Activated naive CD4-positive, alpha-beta T cell (primary cell): ENCODE results near the gene PCYT1A.
"Not testable (repeated sequence)": the region's sequence is repeated elsewhere in the genome, so short reads cannot be mapped to it uniquely, and the experiment has no call there.

Experiments
- DNase-seq, 4 experiments: peaks; one replicate each; lab custom pipeline; 2025; lab: John Stamatoyannopoulos, UW

Gene PCYT1A

DNA sequence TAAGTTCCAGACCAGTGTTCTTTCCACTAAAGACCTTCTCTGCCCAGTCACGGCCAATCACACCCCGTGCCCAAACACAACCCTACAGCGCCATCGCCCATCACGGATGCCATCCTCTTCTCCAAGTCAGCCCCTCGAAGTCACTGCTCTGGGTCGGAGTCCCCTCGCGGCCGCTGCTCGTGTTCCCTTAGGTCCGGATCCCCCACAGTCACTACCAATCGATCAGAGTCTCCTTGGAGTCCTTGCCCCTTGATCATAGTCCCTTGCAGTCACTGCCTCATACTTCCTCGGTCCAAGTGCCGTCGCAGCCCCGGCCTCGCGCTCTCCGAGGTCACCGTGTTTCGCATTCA lies 461 bp downstream of the PCYT1A start:
- DNase-seq, result no peak

DNA sequence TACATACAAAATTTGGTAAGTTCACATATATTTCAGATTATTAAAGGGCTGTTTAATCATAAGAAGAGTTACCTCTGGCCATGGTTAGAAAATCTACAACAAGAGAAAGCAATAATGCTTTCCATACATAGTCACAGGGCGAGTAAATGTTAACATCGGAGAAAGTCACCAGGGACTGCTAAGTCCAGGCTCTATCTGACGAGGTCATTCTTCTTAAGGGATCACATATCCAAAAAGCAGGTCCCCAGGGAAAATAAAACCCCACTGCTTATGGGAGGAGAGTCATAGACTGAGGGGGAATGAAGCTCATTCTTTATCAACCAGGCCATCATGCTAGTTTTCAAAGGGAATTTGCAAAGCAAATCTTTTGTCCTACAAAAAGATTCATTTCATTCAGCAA lies 3.1 kb downstream of the PCYT1A start:
- no peak for DNase-seq

DNA sequence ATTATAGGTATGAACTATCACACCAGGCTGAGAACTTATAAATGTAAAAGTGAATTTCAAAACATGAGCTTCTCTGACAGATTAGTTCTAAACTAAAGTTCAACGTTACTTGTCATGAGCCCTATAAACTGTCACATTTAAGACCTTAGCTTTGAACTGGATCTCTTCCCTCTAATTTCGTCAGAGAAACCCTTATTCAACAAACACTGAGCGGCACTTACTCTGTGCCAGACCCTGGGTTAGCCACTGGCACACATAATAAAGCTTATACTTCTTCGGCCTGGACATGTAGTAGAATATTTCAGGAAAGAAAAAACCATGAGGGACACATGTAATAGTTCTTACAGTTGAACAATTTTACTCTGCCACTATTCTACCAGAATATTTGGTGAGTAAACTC lies 5.6 kb downstream of the PCYT1A start:
- DNase-seq, result no peak

DNA sequence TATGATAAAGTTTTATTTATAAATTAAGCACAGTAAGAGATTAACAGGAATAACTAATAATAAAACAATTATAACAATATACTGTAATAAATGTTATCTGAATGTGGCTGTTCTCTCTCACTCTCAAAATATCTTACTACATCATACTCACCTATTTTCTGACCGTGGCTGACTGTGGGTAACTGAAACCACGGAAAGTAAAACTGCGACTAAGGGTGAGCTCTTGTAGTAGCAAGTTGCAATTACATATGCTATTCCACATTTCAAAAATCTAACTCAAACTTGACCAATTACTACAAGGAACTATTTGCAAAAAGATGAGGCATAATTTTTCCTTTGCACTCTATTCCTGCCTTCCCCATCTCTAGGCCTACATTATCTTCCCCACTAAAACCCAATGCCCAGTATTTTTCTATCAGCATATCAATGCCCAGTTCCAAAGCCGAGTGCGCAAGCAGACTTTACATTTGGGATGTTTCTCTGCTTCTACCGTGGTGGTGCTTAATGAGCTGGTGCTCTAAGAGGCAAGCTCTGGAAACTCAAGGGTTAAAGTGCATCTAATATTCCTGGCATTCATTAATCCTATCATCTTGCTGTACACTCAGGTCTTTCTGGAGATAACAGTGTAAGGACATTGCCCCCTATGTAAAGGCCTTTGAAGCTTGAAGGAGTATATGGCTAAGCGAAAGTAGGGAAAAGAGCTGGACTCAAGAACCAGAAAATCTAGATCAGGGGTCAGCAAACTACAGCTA lies 6.7 kb downstream of the PCYT1A start:
- no peak for DNase-seq

DNA sequence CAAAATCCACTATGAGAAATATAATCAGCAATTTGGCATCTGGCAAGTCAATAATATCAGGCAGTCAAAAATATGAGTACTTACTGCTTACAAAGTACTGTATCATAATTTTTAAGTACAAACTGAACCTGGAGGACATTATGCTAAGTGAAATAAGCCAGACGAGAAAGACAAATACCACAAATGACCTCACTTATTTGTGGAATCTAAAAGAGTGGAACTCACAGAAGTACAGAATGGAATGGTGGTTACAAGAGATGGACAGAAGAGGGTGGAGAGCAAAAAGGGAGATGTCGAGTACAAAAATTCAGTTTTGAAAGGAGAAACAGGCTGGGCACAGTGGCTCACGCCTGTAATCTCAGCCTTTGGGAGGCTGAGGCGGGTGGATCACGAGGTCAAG lies 12.4 kb downstream of the PCYT1A start:
- no peak for DNase-seq

DNA sequence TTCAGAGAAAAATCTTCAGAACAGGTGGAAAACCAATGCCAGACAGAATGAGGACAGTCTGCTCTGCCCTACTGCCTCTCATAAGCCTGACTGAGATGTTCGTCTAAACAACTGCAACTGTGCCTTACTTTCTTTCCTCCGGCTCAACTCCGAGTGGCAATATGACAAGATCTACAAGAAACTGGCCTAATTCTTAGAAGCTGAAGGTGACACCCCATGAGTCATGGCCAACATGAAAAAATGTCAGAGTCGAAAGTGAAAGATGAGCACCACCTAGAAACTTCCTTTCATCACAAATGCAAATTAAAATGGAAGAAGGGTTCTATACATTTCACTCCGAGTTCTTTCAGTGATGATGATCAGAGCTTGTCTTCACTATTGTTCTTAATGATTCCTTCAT lies 12.9 kb downstream of the PCYT1A start:
- DNase-seq, result peak in 2 of 4 experiments; percentile 3 to 10

DNA sequence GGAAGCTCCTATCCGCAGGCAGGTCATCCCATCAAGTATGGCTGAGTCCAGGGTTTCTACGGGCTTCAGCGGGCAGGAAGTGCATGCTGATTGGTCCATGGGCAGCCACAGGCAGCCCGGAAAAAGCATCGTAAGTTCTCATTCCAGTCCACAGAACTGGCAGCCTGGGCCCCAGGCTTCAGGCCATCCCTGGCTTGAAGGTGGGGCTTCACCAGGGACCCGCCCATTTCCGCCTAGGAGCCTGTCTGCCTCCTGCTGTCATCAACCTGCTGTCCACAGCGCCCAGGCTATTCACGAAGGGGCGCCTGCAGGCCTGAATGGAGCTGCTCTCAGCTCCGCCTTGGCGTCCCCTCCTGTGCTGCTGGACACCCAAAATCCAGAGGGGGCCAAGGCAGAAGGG lies 13.9 kb downstream of the PCYT1A start:
- DNase-seq, result no peak

DNA sequence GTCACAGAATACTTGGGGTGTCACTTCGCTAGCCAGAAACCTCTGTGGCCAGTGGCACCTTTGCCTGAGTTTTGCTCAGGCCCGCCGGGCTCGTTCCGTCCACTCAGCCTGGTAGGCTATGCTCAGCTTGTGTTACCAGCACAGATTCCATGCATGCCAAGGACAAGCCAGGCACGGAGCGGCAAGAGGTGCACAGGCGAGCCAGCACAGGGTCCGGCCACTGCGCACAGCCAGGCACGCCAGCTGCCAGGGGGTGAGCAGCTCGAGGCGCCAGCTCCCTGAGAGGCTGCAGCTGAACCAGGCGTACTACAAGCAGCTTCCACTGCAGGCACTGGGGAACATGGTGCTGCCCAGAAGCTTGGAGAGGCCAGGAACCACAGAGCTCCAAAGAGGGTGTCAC lies 14.7 kb downstream of the PCYT1A start:
- DNase-seq, result no peak

DNA sequence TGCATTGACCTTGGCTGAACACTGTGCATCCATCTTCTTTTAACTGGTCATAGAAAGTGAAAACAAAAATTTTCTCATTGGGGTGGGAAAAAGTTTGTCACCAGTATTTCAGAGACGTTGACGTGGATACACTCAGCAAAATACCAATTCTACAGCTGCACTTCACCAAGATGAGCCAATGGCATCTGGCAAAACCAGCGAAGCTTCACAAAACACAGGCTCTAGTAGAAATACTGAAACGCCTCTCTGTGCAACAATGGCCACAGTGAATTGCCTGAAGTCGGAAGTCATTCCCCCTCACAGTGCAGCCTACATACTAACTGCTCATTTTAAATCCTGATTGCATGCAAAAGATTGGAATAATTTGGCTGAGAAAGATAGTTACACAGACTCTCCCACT lies 17.0 kb downstream of the PCYT1A start:
- DNase-seq, result no peak

DNA sequence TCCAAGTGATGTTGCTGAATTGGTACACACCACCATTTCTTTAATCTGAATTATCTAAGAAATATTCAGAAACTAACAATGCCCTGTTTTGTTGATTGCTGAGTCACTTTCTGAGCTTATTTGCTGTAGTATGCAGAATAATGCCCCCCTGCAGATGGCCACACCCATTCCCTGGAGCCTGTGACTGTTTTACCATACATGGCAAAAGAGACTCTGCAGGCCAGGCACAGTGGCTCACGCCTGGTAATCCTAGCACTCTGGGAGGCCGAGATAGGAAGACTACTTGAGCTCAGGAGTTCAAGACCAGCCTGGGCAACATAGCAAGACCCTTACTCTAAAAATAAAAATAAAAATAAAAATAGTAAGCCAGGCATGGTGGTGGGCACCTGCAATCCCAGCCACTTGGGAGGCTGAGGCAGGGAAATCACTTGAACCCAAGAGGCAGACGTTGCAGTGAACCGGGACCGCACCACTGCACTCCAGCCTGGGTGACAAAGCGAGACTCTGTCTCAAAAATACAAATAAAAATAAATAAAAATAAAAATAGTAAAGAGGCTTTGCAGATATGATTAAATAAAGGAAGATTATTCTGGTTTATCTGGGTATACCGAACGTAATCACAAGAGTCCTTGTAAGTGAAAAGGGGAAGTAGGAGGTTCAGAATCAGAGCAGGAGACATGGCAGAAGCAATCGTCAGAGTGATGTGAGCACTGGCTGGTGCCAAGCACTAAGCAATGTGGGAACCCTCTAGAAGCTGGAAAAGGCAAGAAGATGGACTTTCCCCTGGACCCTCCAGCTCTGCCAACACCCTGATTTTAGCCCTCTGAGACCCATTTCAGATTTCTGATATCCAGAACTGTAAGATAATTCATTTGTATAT lies 19.0 kb downstream of the PCYT1A start:
- no peak for DNase-seq

DNA sequence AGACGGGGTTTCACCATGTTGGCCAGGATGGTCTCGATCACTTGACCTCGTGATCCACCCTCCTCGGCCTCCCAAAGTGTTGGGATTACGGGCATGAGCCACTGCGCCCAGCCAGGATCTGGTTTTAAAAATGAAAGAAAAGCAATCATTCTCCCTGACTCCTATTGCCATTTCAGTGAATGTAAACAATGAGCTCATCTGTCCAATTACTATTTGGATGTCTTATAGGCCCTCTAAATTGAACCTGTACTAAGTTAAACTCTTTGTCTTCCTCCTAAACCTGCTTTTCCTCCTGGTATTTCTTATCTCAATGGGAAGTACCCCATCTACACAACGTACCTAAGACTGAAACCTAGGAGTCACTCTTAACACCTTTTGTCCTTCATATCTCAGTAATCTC lies 23.7 kb downstream of the PCYT1A start:
- DNase-seq, result no peak

DNA sequence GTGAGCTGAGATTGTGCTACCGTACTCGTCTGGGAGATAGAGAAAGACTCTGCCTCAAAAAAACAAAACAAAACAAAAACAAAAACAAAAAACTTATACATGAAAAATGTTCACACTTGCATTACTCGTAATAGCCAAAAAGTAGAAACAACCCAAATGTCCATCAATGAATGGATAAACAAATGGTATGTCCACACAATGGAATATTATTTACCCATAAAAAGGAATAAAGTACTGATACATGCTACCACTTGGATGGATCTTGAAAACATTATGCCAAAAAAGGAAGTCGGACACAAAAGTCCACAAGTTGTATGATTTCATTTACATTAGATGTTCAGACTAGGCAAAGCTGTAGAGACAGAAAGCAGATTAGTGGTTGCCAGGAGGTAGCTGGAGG lies 26.7 kb downstream of the PCYT1A start:
- DNase-seq, result no peak

DNA sequence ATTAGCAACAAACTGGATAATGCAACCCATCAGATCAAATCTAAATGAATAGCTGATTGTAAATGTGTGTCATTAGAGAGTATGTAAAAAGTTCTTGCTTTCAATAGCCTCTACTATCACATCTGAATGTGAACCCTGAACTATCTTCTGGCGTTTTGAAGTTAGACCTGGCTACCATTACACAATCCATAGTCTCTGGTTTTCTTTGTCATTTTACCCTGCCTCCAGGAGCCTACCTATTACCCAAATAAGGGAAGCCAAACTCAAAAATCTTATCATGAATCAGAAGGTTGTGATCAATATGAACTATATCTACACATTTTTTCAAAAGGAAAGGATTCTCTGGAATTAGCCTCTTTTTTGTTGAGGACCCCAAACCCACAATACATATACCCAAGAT lies 31.8 kb downstream of the PCYT1A start:
- DNase-seq, result no peak

DNA sequence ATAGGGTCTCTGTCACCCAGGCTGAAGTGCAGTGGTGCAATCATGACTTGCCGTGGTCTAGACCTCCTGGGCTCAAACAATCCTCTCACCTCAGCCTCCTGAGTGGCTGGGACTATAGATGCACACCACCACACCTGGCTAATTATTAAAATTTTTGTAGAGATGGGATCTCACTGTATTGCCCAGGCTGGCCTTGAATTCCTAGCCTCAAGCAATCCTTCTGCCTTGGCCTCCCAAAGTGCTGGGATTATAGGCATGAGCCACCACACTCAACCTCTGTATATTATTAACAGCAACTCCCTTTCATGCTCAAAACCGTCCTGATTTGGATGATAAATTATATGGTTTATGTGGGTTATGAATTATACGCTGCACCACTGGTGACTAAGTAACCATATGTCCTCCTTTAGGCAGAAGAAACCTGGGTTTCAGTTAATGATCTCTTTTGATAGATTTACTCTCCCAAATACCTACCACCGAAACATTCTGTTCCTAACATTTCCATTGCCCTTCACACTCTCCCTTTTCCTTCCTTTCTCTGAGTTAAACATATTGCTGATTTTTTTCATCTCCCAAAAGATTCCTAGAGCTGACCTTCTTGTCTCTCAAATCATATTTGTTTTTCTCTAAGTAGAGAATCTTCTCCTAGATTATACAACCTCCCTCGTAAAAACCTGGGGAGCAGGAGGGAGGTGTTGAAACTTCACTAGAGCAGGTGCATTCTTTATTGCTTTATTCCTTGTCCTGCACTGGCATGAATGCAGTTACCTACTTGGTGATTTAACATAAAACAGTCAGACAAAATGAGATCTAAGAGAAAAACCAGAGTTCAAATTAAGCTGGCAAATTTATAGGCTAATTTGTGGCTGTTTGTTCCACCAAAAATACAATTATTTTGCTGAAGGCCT lies 32.9 kb downstream of the PCYT1A start:
- DNase-seq, result no peak

DNA sequence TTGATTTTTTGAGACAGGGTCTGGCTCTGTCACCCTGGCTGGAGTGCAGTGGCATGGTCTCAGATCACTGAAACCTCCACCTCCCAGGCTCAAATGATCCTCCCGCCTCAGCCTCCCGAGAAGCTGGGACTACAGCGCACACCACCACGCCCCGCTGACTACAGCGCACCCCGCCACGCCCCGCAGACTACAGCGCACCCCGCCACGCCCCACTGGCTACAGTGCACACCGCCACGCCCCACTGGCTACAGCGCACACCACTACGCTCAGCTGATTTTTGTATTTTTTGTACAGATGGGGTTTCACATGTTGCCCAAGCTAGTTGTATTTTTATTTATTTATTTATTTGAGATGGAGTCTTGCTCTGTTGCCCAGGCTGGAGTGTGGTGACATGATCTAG lies 35.6 kb downstream of the PCYT1A start:
- DNase-seq, result no peak

DNA sequence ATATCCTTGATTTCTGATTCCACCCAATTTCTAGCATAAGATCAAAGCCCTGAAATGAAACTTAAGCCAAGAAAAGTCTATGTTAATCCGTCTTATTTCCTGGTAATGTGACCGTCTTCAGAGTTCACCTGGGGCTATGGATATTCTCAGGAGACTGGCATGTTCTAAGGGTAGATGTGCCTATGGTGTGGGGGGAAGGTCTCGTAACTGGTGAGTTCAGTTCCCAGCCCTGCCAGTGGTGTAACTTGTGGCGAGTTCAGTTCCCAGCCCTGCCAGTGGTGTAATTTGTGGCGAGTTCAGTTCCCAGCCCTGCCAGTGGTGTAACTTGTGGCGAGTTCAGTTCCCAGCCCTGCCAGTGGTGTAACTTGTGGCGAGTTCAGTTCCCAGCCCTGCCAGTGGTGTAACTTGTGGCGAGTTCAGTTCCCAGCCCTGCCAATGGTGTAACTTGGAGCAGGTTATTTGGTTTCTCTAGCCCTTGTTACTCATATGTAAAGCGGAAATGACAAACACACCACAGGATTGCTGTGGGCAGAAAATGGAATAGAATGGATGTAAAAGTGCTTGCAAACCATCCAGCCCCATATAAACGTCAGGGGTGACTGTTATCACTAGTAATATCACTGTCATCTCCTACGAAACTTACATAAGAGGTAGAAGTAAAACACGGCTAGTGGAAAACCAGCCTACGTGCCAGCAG lies 40.8 kb downstream of the PCYT1A start:
- no peak for DNase-seq

DNA sequence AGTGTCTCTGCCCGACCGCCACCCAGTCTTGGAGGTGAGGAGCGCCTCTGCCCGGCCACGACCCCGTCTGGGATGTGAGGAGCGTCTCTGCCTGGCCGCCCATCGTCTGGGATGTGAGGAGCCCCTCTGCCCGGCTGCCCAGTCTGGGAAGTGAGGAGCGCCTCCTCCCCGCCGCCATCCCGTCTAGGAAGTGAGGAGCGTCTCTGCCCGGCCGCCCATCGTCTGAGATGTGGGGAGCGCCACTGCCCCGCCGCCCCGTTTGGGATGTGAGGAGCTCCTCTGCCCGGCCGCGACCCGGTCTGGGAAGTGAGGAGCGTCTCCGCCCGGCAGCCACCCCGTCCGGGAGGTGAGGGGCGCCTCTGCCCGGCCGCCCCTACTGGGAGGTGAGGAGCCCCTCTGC lies 43.4 kb downstream of the PCYT1A start:
- not testable (repeated sequence) for DNase-seq

DNA sequence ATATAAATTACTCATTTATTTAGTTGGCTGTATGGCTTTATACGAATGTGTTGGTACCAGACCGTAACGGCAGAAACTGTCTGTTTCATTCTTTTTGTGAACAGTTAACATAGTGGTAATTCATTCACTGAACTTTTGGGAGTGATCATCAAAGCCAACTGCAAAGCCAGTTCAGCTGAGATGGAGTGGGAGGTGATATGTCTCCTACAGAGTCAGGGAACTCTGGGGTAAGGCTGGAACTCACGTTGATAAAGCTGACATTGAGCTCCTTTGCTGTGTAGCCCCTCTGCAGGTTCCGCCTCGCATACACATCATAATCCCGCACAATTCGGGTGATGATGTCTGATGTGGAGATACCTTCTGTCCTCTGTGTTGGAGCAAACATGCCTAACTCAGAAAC lies 45.8 kb downstream of the PCYT1A start:
- DNase-seq, result no peak

DNA sequence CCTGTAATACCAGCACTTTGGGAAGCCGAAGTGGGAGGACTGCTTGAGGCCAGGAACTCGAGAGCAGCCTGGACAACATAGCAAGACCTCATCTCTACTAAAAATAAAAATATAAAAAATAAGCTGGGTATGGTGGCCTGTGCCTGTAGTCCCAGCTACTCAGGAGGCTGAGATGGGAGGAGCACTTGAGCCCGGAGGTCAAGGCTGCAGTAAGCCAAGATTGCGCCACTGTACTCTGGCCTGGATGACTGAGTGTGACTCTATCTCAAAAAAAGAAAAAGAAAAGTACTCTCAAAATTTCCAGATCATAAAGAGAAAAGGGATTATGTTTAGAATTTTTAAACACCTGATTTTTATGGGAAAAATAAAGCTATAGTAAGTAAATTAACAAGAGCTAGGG lies 47.1 kb downstream of the PCYT1A start:
- no peak for DNase-seq

DNA sequence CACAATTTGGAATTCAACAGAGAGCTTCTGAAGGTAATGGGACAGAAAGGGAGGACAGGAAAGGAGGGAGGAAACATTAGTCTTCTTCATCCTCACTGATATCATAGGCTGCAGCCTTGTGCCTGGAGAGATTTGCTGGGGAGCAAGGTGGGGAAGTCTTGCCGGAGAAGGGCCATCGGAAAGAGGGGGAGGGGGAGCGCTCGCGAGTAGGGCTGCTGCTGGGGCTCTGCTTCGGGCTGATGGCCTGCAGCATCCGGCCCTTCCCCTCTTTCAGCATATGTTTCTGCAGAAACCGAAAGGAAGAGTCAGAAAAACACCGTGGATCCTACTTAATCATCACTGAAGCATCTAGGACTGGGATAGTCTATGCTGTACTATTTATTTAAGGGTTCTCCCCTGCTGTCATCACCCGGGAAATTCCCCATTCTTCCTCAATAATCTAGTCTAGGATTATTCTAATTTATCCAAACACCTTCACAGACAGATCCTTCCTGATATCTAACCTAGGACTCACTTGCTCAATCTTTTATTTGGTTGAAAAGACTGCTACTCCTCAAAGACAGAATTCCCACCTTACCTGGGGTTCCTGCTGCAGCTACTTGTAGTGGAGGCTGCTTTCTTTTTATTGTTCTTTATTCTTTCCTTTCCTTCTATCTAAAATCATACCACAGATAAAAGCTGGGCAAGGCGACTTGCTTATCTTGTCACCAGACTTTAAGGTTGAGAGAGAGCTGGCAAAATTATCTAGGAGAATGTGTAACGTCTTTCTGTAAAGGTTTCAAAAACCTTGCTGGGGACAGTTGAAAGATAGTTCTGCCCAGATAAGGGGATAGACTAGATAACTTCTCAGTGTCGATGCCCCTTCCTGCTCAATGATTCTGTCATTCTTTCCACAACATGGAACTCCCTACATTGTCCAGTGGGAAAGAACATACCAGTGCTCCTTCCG lies 48.6 kb downstream of the PCYT1A start:
- DNase-seq, result no peak

DNA sequence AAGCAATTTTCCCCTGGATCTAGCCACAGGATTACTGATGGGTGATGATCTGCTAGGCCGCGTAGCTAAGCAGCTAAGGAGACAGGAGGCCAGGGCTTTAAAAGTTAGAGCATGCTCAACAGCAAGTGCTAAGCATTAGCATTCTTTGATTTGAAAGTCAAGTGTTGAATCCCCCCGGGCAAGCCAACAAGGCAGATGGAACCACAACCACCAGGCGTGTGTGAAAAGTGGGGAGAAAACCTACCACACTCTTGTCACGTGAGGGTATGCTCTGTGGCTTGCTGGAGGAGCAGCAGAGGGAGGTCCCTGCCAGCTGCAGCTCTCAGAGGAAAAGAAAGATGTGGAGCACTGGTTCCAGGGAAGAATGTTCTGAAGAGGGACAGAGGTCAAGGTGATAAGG lies 50.3 kb downstream of the PCYT1A start:
- DNase-seq, result no peak
